Activated naive CD4-positive, alpha-beta T cell treated with anti-CD3 and anti-CD28 coated beads for 36 hours (primary cell): ENCODE measurements around the gene PRMT7. TPM values are rescaled to one million over a fixed set of nuclear protein-coding genes. Genes with fewer than 3 reads are reported as not detected.

ENCODE experiments used
- CTCF ChIA-PET: fragments of 350-600 bp; sonication (Branson Sonifier 250); formaldehyde crosslinking; loops from one replicate; lab custom pipeline; 2021; ENCODE audit warnings: antibody characterized with exemption; lab: Charles Lee
- DNase-seq: peaks from one replicate; pipeline ENCODE4 v3.0.0-alpha.2; 2020
- H3K27ac Mint-ChIP-seq: one replicate; pipeline ENCODE4 v1.8.0; 2021; ENCODE audit warnings: mild to moderate bottlenecking, mixed read lengths
- H3K27me3 Mint-ChIP-seq: one replicate; pipeline ENCODE4 v1.8.0; 2021; ENCODE audit warnings: low read depth, mixed read lengths
- H3K36me3 Mint-ChIP-seq: one replicate; pipeline ENCODE4 v1.8.0; 2021; ENCODE audit warnings: low read depth, mixed read lengths
- H3K4me1 Mint-ChIP-seq: one replicate; pipeline ENCODE4 v1.8.0; 2021; ENCODE audit warnings: low read depth, mixed read lengths
- H3K4me3 Mint-ChIP-seq: one replicate; pipeline ENCODE4 v1.8.0; 2021; ENCODE audit warnings: mild to moderate bottlenecking, moderate library complexity, mixed read lengths
- H3K9me3 Mint-ChIP-seq: one replicate; pipeline ENCODE4 v1.8.0; 2021; ENCODE audit warnings: mixed read lengths
- intact Hi-C: fragments of 100-400 bp; cut with micrococcal nuclease; formaldehyde crosslinking; loops from one replicate; pipeline ENCODE4 v1.15.1; 2023
- total RNA-seq, 2 experiments: library from RNA; stranded (reverse); gene quantifications; one replicate each; pipeline ENCODE4 v1.2.3, GENCODE V29; 2021

The PRMT7 gene
- total RNA-seq, 2 experiments from 2014 or later: 51.6 to 52.4 TPM

- peaks cover 50% of the 10 kb centered on the region for H3K36me3 Mint-ChIP-seq
- no peaks in the 10 kb centered on the region for H3K27me3 Mint-ChIP-seq
- H3K4me1 Mint-ChIP-seq: peaks cover 80% of the 10 kb centered on the region
- H3K9me3 Mint-ChIP-seq: no peaks in the 10 kb centered on the region
- H3K4me3 Mint-ChIP-seq: peak overlapping the region; percentile 65
- CTCF ChIA-PET: interaction anchor here (1.0 to 5.9 kb wide), 9 partner anchors 9 to 56 kb away, joined by 3 to 41 read pairs (median 6); partner anchors contain the start of genes PRMT7, SLC7A6 and SLC7A6OS
- DNase-seq: no peak
- H3K27ac Mint-ChIP-seq: peak overlapping the region; percentile 99
- intact Hi-C loops: loop anchor here (10.0 kb wide), 1 partner anchor 481 kb away; no protein-coding TSS in a partner anchor
Observed at GRCh38 chr16:68273459-68273858, 37.4 kb upstream of the PRMT7 start.

- peaks cover 50% of the 10 kb centered on the region for H3K36me3 Mint-ChIP-seq
- peak overlapping the region; percentile 19 for H3K4me3 Mint-ChIP-seq
- peak; percentile 60 for DNase-seq
- intact Hi-C loops: loop anchor here (10.0 kb wide), 1 partner anchor 481 kb away; no protein-coding TSS in a partner anchor
- no peaks in the 10 kb centered on the region for H3K27me3 Mint-ChIP-seq
- peak overlapping the region; percentile 99 for H3K27ac Mint-ChIP-seq
- peaks cover 77% of the 10 kb centered on the region for H3K4me1 Mint-ChIP-seq
- no peaks in the 10 kb centered on the region for H3K9me3 Mint-ChIP-seq
- CTCF ChIA-PET: interaction anchor here (0.7 to 5.9 kb wide), 6 partner anchors 10 to 55 kb away, joined by 3 to 41 read pairs (median 7); partner anchors contain the start of gene SLC7A6
Observed at GRCh38 chr16:68273896-68274295, 36.9 kb upstream of the PRMT7 start.

GRCh38 chr16:68274441-68274840 lies 36.4 kb upstream of the PRMT7 start:
- Mint-ChIP-seq H3K27ac (peak overlapping the region; percentile 99), H3K27me3 (no peaks in the 10 kb centered on the region), H3K9me3 (no peaks in the 10 kb centered on the region), H3K36me3 (peaks cover 51% of the 10 kb centered on the region), H3K4me3 (peak overlapping the region; percentile 19), H3K4me1 (peaks cover 75% of the 10 kb centered on the region)
- intact Hi-C loops: loop anchor here (10.0 kb wide), 1 partner anchor 480 kb away; no protein-coding TSS in a partner anchor
- CTCF ChIA-PET: interaction anchor here (0.7 to 5.9 kb wide), 6 partner anchors 10 to 55 kb away, joined by 3 to 41 read pairs (median 7); partner anchors contain the start of gene SLC7A6
- no peak for DNase-seq

- Mint-ChIP-seq H3K9me3 (no peaks in the 10 kb centered on the region), H3K27me3 (no peaks in the 10 kb centered on the region), H3K36me3 (peaks cover 58% of the 10 kb centered on the region), H3K4me1 (peaks cover 74% of the 10 kb centered on the region), H3K27ac (peak overlapping the region; percentile 99), H3K4me3 (peak overlapping the region; percentile 52)
- peak; percentile 78 for DNase-seq
- CTCF ChIA-PET: interaction anchor here (0.8 to 1.6 kb wide), 2 partner anchors 14 to 53 kb away, joined by 5 to 7 read pairs; no protein-coding TSS in a partner anchor
- intact Hi-C loops: loop anchor here (1.0 to 10.0 kb wide), 4 partner anchors 9 to 479 kb away; partner anchors contain the start of gene SLC7A6OS
Observed at GRCh38 chr16:68275611-68276191, 35.1 kb upstream of the PRMT7 start.

- peaks cover 57% of the 10 kb centered on the region for H3K36me3 Mint-ChIP-seq
- intact Hi-C loops: loop anchor here (10.0 kb wide), 1 partner anchor 479 kb away; no protein-coding TSS in a partner anchor
Observed at GRCh38 chr16:68276223-68276622, 34.6 kb upstream of the PRMT7 start.

DNA sequence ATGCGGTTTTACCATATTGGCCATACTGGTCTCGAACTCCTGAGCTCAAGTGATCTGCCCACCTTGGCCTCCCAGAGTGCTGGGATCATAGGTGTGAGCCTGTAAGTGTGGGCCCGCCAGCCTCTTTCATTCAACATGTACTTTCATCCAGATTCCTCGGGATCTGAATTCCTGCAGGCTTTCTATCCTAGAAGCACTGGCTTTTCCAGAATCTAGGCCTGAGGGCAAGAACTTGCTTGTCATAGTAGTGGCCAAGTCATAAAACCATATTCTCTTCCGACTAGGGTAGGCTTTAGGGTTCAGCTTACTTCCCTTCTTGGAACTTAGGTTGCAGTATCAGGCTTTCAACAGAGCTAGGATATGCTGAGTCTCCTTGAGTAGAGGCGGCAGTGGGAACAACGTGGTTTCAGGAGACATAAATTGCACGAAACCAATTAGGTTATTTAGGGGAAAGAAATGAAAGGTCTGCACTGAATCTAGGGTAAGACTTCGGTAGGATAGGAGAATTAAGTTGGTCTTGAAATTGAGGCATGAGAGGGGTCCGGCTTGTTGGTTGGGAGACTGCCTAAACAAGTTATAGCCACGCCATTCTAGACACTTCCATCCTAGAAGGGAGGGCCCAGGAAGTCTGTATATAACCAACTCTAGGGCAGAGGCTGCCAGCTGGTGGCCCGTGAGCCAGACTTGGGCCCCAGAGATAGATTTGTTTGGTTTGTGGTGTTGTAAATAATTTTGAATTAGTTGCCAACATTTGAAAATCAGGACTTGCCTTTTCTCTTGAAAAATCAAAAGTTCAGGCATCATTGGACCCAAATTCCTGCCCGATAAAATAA lies 30.9 kb upstream of the PRMT7 start:
- no peaks in the 10 kb centered on the region for H3K9me3 Mint-ChIP-seq
- CTCF ChIA-PET: interaction anchor here (0.6 to 3.1 kb wide), 5 partner anchors 9 to 50 kb away, joined by 3 to 14 read pairs (median 7); partner anchors contain the start of gene SLC7A6
- H3K27me3 Mint-ChIP-seq: no peaks in the 10 kb centered on the region
- no peak for DNase-seq
- H3K4me3 Mint-ChIP-seq: no peak overlapping the region
- H3K27ac Mint-ChIP-seq: peak overlapping the region; percentile 92
- H3K36me3 Mint-ChIP-seq: peaks cover 55% of the 10 kb centered on the region
- H3K4me1 Mint-ChIP-seq: peaks cover 74% of the 10 kb centered on the region
- intact Hi-C loops: loop anchor here (10.0 kb wide), 1 partner anchor 475 kb away; no protein-coding TSS in a partner anchor

More at GRCh38 chr16:68276223-68276622, 34.6 kb upstream of the PRMT7 start:
- no peaks in the 10 kb centered on the region for H3K9me3 Mint-ChIP-seq
- H3K27me3 Mint-ChIP-seq: no peaks in the 10 kb centered on the region
- CTCF ChIA-PET: interaction anchor here (1.0 to 1.6 kb wide), 3 partner anchors 12 to 52 kb away, joined by 3 to 7 read pairs (median 5); partner anchors contain the start of gene SLC7A6
- peaks cover 74% of the 10 kb centered on the region for H3K4me1 Mint-ChIP-seq
- no peak for DNase-seq
- H3K4me3 Mint-ChIP-seq: peak overlapping the region; percentile 52
- H3K27ac Mint-ChIP-seq: peak overlapping the region; percentile 99

GRCh38 chr16:68281368-68282063 lies 29.3 kb upstream of the PRMT7 start:
- H3K27me3 Mint-ChIP-seq: no peaks in the 10 kb centered on the region
- no peak overlapping the region for H3K4me3 Mint-ChIP-seq
- H3K36me3 Mint-ChIP-seq: peaks cover 52% of the 10 kb centered on the region
- H3K27ac Mint-ChIP-seq: peak overlapping the region; percentile 92
- intact Hi-C loops: no loop called here
- H3K9me3 Mint-ChIP-seq: no peaks in the 10 kb centered on the region
- CTCF ChIA-PET: interaction anchor here (1.0 to 3.1 kb wide), 3 partner anchors 12 to 30 kb away, joined by 3 to 14 read pairs (median 3); partner anchors contain the start of genes PRMT7 and SLC7A6OS
- peaks cover 74% of the 10 kb centered on the region for H3K4me1 Mint-ChIP-seq
- peak; percentile 43 for DNase-seq

DNA sequence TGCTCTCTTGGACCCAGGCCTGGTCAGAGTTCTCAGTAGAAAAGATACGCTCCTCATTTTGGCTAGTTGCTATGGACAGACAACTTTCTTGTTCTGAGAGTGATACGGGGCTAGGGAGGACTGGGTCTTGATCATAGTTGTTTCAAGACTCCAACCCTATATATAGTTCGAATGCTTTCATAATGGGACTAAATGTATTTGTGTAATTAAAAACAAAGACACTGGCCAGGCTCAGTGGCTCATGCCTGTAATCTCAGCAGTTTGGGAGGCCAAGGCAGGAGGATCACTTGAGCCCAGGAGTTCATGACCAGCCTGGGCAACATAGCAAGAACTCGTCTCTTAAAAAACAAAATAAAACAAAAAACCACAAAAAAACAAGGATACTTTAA lies 28.8 kb upstream of the PRMT7 start:
- intact Hi-C loops: no loop called here
- H3K9me3 Mint-ChIP-seq: no peaks in the 10 kb centered on the region
- no peak for DNase-seq
- H3K4me3 Mint-ChIP-seq: no peak overlapping the region
- peak overlapping the region; percentile 92 for H3K27ac Mint-ChIP-seq
- H3K4me1 Mint-ChIP-seq: peaks cover 78% of the 10 kb centered on the region
- CTCF ChIA-PET: interaction anchor here (3.1 kb wide), 1 partner anchor 20 kb away, joined by 14 read pairs; no protein-coding TSS in a partner anchor
- peaks cover 53% of the 10 kb centered on the region for H3K36me3 Mint-ChIP-seq
- no peaks in the 10 kb centered on the region for H3K27me3 Mint-ChIP-seq

- peak overlapping the region; percentile 92 for H3K27ac Mint-ChIP-seq
- H3K4me3 Mint-ChIP-seq: peak overlapping the region; percentile 34
- CTCF ChIA-PET: interaction anchor here (0.7 to 10.6 kb wide), 5 partner anchors 11 to 46 kb away, joined by 3 to 181 read pairs (median 6); partner anchors contain the start of gene SLC7A6
- DNase-seq: no peak
- H3K36me3 Mint-ChIP-seq: peaks cover 64% of the 10 kb centered on the region
- H3K27me3 Mint-ChIP-seq: no peaks in the 10 kb centered on the region
- intact Hi-C loops: no loop called here
- H3K9me3 Mint-ChIP-seq: no peaks in the 10 kb centered on the region
- peaks cover 91% of the 10 kb centered on the region for H3K4me1 Mint-ChIP-seq
Observed at GRCh38 chr16:68283346-68283745, 27.5 kb upstream of the PRMT7 start.

- intact Hi-C loops: loop anchor here (1.0 to 2.0 kb wide), 2 partner anchors 9 to 45 kb away; no protein-coding TSS in a partner anchor
- peaks cover 64% of the 10 kb centered on the region for H3K36me3 Mint-ChIP-seq
- H3K27me3 Mint-ChIP-seq: no peaks in the 10 kb centered on the region
Observed at GRCh38 chr16:68283801-68284598, 26.8 kb upstream of the PRMT7 start.

More at GRCh38 chr16:68283801-68284598, 26.8 kb upstream of the PRMT7 start:
- H3K9me3 Mint-ChIP-seq: no peaks in the 10 kb centered on the region
- peaks cover 97% of the 10 kb centered on the region for H3K4me1 Mint-ChIP-seq
- peak overlapping the region; percentile 92 for H3K27ac Mint-ChIP-seq
- CTCF ChIA-PET: interaction anchor here (0.7 to 10.6 kb wide), 6 partner anchors 12 to 45 kb away, joined by 3 to 181 read pairs (median 4); partner anchors contain the start of gene SLC7A6
- DNase-seq: no peak
- H3K4me3 Mint-ChIP-seq: peak overlapping the region; percentile 58
